ENCODE data around the gene FIGNL1.

Gene FIGNL1

GRCh38 chr7:50396856-50397255 is 53.3 kb downstream of the FIGNL1 start:
- DNase-seq: no peak

- DNase-seq: no peak
Observed at GRCh38 chr7:50394315-50394714, 55.8 kb downstream of the FIGNL1 start.
